PC-9 (cell line): ENCODE data around the gene PLA2G15.

Experiments used
- EZH2 ChIP-seq: fragments of 200-600 bp; sonication (generic); IDR thresholded peaks from 2 replicates; pipeline ENCODE4 v1.8.0; 2017; ENCODE audit warnings: antibody characterized with exemption, low read depth
- TF ChIP-seq, protein P1 (sequence below): fragments of 200-600 bp; sonication (generic); conservative IDR thresholded peaks from 2 replicates; pipeline ENCODE4 v1.6.1; 2017; ENCODE audit warnings: mixed run types, antibody characterized with exemption, mild to moderate bottlenecking, moderate library complexity

DNA sequence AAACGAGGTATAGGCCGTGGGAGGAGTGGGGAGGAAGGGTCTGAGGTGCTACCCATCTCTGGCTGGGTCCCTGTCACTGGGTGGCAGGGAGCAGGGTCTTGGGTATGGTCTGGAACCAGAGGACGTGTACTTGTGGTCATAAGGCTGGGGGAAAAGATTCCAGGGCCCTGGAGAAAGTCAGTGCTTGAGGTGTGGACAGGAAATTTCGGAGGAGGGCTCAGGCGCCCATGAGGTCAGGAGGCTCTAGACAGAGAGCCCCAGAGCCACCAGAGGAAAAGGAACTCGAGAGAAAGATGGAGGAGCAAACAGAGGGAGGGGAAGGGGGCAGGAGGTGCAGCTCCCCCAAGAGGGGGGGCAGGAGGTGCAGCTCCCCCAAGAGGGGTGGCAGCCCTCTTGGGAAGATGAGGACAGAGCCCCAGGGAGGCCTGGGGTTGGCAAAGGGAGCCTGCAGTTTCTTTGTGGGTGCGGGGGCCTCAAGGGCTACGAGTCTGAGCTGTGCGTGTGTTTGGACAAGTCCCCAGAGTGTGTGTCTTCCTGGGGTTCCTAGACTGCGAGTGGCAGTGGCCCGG lies 18.5 kb downstream of the PLA2G15 start:
- TF ChIP-seq, protein P1, sequence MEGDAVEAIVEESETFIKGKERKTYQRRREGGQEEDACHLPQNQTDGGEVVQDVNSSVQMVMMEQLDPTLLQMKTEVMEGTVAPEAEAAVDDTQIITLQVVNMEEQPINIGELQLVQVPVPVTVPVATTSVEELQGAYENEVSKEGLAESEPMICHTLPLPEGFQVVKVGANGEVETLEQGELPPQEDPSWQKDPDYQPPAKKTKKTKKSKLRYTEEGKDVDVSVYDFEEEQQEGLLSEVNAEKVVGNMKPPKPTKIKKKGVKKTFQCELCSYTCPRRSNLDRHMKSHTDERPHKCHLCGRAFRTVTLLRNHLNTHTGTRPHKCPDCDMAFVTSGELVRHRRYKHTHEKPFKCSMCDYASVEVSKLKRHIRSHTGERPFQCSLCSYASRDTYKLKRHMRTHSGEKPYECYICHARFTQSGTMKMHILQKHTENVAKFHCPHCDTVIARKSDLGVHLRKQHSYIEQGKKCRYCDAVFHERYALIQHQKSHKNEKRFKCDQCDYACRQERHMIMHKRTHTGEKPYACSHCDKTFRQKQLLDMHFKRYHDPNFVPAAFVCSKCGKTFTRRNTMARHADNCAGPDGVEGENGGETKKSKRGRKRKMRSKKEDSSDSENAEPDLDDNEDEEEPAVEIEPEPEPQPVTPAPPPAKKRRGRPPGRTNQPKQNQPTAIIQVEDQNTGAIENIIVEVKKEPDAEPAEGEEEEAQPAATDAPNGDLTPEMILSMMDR: no peak
- TF ChIP-seq EZH2: no peak
